Esophagus muscularis mucosa (tissue), 4 donors: ENCODE results near the gene IMP4.

Experiments used
- CTCF ChIP-seq, 3 experiments: fragments of 200-600 bp in 2 of 3; fragments of 450-650 bp in 1 of 3; sonication (generic) in 2 of 3; IDR thresholded peaks; one replicate each; pipeline ENCODE4 v1.5.1; 2017 to 2019; ENCODE audit warnings: antibody characterized with exemption in 3 of 3, mild to moderate bottlenecking in 2 of 3, moderate library complexity in 1 of 3
- EP300 ChIP-seq: sonication (generic); formaldehyde crosslinking; IDR thresholded peaks from one replicate; pipeline ENCODE4 v1.6.1; 2017; ENCODE audit warnings: antibody characterized with exemption
- POLR2A ChIP-seq: fragments of 450-650 bp; IDR thresholded peaks from one replicate; pipeline ENCODE4 v1.6.1; 2017; ENCODE audit warnings: antibody characterized with exemption, moderate library complexity, mild to moderate bottlenecking, low read depth

GRCh38 chr2:130313812-130314334 lies 28.8 kb upstream of the IMP4 start:
- TF ChIP-seq EP300, result no peak
- no peak for TF ChIP-seq POLR2A
- no peak for TF ChIP-seq CTCF (IDR thresholded peaks at IDR 0.05)
